Measurements from ENCODE around the gene ROM1.
A peak's percentile ranks its signal among the peaks of the same experiment; 100 is the strongest.

Gene ROM1

DNA sequence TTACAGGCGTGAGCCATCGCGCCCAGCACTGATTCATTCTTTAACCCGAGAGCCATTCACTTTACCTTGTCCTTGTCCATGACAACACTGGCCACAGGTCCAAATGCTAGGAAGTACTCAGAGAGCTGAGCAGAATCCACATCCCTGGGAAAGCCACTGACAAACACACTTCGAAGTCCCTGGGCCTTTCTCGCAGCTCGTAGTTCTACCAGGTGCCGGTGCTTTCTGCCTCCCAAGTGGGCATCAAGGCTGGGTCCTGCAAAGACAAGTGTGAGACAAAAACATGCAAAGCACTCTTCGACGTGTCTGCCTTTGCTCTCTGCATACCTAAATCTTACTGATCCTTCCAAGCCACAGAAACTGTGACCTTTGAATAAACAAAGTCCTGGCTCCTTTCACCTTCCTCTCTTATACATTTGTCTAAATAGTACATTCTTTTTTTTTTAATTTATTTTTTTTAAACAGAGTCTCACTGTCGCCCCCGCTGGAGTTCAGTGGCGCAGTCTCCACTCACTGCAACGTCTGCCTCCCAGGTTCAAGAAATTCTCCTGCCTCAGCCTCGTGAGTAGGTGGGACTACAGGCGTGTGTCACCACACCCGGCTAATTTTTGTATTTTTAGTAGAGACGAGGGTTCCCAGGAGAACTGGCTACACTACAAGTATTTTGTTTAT lies 24.0 kb upstream of the ROM1 start:
- no peak for DNase-seq (ENCODE audit: low spot score)

DNA sequence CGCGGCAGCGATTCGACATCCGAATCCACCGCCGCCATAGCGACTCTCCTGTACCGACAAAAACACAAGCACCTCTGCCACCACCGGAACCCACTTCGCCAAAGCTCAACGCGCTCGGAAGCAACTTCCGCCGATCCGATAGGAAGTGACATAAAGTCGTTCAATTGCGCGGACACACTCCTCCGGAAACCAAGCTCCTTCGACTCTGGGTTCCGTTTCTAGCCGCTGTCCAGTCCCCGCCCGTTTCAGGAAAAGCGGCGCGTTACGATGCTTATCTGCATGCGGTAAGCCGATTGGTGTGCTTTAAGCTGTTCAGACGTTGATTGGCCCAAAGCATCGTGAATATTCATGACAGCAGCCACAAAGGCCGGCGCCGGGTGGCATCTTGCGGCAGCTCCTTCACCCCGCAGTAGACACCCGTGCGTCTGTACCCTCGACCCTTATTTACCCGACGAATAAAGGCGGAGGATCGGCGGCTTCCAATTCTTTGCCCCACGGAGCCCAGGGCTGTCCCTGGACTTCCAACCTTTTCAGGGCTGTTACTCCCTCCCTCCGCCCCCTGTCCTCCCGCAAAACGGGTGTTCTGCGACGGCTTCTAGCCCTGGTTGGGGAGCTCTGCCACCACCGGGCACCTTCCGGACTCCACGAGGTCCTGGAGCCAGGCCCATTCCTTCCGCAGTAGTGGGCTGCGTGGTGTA lies 21.5 kb upstream of the ROM1 start, which contains the start of gene TUT1:
TUT1 (minus strand) TSS at position 76 of the 698 bp plus-strand sequence; CDS start at position 38, 38 bp downstream.
- DNase-seq (ENCODE audit: low spot score) = peak; percentile 98

DNA sequence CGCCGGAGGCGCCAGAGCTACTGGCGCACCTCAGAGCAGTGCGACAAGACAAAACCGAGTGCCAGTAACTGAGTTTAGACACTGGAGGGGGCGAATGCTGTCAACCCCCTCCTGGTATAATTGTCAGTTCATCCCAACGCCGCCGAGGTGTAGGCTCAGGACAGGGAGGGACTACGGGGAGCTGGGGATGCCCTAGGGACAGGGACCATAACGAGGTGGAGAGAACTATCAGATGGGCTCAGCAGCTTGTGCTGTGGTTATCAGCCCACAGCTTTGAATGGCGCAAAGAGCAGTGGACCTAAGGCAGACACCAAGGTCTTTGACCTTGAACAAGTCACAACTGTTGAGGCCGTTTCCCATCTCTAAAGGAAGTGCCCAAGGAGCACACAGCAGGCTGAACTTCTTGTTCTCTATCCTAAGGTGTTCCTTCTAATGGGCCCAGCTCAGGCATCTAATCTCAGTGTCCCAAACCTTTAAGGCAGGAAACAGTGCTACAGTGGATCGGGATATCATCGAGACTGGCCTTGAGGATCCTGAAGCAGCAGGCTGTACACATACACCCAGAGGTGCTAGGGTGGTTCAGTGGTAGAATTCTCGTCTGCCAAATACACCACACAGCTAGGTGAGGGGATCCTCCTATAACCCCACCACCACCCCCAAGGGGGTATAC lies 20.8 kb upstream of the ROM1 start:
- DNase-seq (ENCODE audit: low spot score) = no peak

DNA sequence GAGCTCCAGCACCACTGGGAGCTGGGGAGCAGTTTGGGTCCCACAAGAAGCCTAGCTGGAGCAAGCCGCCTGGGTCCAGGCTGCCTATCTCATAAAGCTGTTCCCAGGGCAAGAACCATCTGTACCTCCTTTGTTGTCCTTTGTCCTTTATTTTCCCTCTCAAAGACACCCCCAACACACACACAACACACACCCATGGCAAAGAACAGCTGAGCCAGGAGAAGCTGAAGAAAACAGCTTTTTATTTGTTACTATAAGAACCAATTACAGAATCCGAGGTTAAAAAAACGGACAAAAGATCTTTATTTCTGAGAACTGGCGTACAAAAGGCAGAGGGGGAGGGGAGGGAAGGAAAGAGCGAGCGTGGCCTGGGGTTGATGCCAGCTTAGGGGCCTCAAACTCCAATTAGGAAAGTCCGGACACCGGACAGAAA lies 20.1 kb upstream of the ROM1 start:
- DNase-seq (ENCODE audit: low spot score) = no peak

DNA sequence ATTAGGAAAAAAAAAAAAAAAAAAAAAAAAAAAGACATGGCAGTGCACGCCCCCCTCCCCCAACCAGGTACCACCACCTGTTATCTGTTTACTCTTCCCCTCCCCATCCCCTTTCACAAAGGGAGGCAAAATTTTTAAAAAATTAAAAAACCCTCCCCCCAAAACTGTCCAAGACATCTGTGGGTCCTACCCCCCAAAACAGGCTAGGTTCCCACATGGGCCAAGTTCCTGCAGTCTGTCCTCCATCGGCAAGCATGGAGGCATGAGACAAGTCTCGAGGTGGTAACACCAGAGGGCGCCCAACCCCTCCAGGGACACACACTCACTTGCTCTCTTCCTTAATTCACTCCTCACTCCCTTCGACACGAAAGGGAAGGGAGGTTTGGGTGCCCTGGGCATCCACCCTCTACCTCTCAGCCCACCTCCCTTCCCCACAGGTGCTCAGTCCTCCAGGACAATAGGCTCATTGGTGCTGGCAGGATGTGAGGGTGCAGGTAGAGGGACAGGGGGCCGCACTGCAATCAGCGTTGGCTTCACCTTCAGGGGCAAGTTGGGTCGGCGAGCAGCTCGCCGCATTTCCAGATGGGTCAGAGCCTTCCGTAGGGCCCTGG lies 19.5 kb upstream of the ROM1 start:
- DNase-seq (ENCODE audit: low spot score) = peak; percentile 80

DNA sequence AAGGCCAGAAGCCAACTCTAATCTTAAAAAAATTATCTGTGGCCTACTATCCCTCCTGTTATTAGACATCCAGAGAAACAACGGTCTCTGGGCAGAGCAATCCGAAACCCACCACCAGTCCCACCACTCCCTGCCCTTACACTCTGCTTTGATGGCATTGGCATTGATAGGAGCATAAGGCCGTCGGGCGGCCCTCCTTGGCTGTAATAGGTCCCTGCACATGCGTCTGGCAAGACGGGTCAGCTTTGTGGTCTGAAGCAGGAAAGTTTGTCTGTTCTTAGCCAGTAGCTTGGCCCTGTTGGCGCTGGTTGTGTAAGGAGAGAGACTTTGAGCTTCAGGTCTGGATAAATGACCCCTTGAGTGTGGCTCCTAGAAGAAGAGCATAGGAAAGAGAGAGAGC lies 17.9 kb upstream of the ROM1 start:
- DNase-seq (ENCODE audit: low spot score) = no peak

DNA sequence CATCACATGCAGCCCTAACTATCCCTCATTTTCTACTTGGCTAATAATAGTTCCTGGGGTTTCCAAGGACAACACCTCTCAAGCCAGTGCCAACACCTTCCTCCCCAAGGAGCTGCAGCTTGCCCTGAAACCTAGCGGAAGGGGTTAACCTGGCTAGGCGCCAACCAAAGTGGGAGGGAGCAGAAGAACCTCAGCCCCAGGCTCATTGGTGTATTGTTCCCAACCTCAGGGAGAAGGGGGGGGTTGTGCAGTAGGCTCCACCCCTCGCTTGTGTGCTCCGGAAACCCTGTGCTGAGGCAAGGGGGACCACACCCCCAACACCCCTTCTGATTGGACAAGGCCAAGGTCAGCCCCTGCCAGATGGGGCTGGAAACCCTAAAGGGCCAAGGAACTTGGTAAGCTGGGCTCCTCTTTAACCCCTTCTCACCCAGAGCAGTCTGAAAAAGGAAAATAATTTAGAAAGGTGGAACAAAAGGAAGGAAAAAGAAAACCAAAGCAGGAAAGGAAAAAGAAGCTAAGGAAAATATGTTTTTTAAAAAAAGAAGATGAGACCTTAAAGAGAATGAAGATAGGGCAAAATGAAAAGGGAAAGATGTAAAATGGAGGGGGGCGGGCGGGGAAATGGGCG lies 13.9 kb upstream of the ROM1 start:
- DNase-seq (ENCODE audit: low spot score) = peak; percentile 98

DNA sequence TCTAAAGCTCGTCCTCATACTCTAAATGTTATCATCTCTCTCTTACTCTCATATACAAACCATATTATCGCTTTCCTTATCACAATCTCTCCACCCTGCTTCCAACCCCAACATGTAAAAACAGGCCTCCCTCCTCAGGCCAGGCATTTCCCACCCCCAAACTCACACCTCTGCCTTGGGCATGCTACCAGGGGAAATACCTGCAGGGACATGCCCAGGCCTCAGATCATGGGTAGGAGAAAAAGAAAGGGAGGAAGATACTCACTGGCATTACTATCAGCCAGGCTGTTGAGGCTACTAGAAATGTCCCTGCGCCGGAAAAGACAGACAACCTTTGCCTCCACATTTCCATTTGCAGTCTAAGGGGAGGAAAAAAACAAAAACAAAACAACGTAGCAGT lies 13.2 kb upstream of the ROM1 start:
- DNase-seq (ENCODE audit: low spot score) = no peak

DNA sequence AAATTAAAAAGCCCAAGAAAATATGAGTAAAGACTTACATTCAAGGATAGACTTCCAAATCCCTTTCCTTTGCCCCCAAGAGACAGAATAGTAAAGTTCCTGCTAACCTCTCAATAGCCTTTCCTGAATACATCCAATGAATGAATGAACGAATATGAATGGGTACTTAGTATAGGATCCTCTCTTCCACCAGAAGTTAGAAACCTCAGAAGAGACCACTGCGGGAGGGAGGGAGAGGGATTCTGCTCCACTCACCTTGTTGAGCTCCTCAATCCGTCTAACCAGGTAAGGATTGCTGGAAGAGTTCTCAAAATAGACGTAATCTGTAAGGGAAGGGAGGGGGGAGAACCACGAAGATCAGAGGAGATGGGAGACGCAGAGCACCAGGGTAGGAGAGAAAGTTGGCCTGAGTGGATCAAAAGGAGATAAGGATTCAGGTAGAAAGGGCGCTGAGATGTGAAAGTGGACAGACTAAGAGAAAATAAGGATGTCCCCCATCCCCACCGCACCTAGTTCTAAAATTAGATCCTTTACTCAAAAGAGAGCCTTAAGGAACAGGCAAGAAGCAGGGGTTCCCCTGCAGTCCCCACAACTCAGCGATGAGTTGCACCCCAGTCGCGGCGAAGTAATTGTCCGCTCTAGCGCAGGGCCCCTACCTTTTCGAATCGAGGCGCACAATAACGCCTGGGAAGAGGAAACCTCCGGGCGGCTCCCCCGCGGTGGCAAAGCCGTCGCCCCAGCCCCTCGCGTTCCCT lies 12.5 kb upstream of the ROM1 start:
- no peak for DNase-seq (ENCODE audit: low spot score)

DNA sequence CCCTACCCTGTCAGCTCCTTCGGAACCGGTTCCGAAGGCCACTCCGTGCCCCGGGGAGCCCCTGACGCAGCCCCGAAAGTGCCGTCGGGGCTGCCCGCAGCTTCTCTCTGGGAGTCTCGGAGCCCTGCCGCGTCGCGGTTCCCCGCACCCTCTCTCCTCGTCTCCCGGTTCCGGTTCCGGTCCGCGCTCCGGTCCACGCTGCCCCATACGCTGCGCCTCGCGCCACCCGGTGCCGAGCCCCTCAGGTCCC lies 12.0 kb upstream of the ROM1 start:
- peak; percentile 58 for DNase-seq (ENCODE audit: low spot score)

DNA sequence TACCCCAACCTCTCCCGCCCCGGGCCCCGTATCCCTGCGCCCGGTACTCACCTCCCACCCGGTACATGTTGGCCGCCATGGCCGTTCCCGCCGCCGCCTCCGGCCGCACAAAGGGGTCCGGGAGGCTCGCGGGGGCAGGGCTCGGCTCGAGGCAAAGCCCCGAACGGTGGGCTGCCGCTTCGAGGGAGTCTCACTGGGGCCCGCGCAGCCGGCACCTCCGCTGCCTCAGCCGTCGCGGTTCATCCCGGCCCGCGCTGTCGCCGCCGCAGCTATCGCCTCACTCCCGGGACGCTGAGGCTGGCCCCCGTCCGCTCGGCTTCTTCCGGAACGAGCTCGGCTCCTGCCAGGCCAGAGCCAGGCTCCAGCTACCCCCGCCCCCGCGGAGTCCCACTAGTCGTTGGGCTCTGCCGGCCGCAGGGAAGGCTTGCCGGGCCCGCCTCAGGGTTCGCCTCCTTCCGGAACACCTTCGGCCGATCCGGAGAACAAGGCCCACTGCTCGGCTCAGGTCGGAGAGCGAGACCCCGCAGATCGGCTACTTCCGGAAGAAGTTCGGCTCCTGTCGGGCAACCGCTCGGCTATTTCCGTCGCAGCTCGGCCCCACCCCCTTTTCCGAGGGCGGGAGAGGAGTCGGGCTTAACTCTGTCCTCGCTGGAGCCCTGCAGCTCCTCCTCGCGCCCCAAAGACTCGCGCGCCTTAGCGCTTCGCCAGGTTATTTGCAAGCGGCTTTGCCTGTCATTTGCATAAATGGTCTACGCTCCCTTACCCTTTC lies 11.5 kb upstream of the ROM1 start, which contains the start of gene MTA2:
MTA2 (minus strand) TSS at position 494 of the 769 bp plus-strand sequence; CDS start at position 79, 415 bp downstream.
- DNase-seq (ENCODE audit: low spot score) = peak; percentile 100

DNA sequence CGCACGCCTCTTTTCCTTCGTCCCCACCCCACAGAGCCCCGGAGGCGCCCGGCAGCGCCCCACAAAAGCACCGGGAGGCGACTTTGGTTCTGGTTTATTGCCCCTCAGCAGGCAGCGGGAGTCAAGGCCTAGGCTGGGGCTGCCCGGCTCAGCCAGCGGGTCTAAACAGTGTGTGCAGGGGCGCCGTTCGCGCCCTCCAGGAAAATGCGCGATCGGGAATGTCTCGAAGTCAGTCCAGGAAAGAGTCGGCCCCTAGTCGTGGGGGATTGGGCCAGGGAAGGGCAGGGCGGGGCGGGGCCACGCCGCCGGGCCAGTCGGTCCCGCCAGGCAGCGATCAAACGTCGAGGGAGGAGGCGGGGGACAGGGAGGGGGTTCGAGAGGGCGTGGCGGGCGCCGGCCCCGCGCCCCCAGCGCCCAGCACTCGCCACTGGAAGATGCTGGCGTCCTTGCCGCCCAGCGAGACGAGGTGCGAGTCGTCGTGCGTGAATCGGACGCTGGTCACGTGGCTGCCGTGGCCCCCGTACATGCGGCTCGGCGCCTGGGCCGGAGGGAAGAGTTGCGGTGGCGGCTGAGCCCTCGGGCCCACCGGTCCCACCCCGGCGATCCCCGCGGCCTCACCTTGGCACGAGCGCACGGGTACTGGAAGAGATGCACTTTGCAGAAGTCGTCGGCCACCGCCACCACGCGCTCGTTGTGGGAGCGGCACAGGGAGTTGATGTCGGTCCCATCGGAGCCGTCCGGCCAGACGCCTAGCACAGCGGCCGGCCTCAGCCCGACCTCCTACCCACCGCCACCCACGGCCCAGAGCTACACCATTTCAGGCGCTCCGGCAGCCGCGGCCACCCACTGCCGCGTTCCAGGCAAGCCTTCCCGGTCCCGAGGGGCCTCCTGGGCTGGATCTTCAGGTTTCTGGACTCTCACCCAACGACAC lies 10.7 kb upstream of the ROM1 start:
- DNase-seq (ENCODE audit: low spot score) = peak; percentile 49

DNA sequence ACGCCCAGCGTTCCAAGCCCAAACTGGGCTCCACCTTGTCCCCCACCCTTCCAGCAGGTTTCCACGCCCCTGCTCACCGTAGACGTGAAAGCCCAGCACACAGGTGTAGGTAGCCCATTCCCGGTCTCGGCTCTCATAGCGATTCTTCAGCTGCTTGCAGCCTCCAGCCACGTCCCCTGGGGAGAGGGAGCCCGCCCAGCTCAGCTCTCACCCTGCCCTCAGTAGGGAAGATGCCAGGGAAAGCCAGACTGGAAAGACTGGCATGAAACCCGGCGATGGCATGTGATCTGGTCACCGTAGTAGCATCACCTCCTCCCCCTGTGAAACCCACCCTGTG lies 10.0 kb upstream of the ROM1 start:
- no peak for DNase-seq (ENCODE audit: low spot score)

DNA sequence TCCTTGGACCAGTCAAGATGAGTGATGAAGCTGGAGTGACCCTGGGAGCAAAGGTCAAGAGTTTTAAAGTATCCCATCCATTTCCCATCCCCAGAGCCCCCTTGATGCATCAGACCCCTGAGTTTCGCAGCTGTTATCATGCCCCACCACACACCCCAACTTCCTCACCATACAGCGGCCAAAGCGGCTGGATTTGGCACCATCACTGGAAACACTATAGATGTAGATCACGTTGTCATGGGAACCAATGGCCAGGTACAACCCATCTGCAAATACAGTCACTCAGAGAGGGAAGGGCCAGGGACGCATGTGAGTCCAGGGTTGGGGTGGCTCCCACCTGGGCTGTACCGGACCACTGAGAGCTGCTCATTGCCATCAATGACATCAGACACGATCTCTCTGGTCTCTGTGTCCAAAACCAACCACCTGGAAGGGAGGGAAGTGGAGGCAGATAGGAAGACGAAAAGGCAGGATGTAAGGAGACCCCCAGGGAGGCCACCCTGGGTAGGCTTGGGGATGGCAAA lies 9.2 kb upstream of the ROM1 start:
- no peak for DNase-seq (ENCODE audit: low spot score)

DNA sequence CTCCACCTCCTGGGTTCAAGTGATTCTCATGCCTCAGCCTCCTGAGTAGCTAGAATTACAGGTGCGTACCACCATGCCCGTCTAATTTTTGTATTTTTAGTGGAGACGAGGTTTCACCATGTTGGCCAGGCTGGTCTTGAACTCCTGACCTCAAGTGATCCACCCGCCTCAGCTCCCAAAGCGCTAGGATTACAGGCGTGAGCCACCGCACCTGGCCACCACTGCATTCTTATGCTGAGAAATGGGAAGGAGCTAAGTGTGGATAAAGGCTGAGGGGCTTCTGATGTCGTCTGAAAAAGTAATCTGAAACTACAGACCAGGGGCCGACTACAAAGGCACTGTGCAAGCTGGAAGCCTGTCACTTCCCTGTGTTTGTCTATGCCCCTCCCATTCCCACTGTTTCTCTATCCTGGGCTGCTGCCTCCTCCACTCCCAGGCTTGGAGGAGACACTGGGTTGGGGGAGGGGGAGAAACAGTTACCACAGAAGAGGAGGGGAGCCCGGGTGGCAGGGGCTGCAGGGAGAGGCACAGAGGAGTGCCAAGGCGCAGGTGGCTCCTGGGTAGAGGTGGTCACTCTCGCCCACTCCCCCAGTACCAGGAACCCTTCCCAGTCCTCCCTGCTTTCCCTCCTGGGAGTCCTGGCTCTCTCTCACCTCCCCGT lies 8.5 kb upstream of the ROM1 start:
- no peak for DNase-seq (ENCODE audit: low spot score)

DNA sequence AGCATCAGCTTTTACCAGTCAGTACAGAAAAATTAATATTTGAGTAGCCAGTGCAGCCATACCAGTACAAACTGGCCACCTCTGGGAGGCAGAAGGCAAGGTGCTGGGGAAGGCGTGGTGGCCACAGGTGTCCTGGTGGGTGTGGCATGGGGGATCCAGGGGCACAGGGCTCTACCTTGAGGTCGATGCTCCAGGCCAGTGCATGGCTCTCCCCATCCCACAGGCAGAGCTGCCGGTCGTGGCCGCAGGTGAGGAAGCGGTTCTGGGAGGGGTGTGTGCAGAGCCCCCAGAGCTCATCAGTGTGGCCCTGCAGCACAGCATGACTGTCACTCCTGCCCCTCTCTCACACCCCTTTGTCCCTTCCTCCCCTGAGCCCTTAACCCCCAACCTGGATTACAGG lies 7.6 kb upstream of the ROM1 start:
- DNase-seq (ENCODE audit: low spot score) = no peak

DNA sequence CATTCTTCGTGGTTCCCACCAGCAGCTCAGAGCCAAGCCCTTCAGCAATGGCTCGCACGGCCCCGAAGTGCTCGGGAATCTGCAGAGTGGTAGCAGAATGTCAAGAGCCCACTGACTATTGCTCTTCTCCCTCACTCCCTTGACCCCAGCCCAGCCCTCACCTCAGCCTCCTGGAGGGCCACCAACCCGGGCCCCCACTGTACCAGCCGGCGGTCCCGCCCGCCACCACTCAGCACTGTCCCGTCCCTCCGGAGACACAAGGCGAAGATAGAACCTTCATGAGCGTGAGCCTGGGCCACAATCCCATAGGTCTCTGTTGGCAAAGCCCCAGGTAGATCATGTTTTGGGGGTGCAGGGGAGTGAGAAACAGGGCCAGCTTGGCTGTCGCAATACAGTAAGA lies 7.2 kb upstream of the ROM1 start:
- DNase-seq (ENCODE audit: low spot score) = no peak

DNA sequence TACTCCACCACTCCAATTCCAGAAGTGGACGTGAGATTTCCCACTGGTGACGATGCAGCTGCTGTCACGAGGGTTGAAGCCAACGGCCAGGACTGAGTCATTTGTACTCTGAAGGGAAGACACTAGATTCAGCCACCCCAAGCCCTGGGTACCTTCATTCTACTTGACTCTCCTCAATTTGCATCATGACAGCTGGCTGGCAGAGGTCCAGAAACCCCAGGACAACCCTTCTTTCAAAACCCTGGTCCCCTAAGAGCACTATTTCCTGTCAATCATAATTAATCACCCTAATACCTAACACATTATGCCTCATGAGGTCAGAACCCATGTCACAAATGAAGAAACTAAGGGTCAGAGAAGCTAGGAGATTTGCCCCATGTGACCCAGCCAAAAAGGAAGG lies 5.3 kb upstream of the ROM1 start:
- DNase-seq (ENCODE audit: low spot score) = no peak

DNA sequence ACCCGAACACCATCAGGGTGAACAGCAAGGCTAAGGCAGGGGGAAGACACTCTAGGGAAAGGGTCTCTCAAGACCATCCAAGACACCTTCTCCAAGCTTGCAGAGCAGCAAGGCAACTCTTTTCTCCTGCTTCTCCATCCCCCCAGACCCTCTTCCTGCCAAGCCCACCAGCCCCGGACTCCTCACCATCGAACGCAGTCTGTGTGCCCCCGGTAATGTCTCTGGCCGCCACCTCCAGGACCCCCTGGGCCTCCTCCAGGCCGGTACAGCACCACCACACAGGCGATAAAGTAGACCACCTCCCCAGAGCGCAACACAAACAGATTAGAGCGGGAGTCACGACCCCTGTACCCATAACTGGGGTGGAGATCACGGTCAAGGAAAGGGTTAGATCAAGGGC lies 4.3 kb upstream of the ROM1 start:
- no peak for DNase-seq (ENCODE audit: low spot score)
